Left kidney (tissue), 2 donors: ENCODE data around the gene MACF1. TPM values are rescaled to one million over a fixed set of nuclear protein-coding genes. Genes with fewer than 3 reads are reported as not detected.

Experiments used
- DNase-seq: peaks from one replicate; pipeline ENCODE4 v3.0.0-alpha.2; 2013
- polyA plus RNA-seq: library from polyadenylated mRNA; unstranded; fragments of 120-200 nt; gene quantifications from one replicate; pipeline ENCODE4 v1.2.1, GENCODE V29; 2013; ENCODE audit not compliant: insufficient read length

Gene MACF1
- polyA plus RNA-seq, 1 donor = 327 TPM

DNA sequence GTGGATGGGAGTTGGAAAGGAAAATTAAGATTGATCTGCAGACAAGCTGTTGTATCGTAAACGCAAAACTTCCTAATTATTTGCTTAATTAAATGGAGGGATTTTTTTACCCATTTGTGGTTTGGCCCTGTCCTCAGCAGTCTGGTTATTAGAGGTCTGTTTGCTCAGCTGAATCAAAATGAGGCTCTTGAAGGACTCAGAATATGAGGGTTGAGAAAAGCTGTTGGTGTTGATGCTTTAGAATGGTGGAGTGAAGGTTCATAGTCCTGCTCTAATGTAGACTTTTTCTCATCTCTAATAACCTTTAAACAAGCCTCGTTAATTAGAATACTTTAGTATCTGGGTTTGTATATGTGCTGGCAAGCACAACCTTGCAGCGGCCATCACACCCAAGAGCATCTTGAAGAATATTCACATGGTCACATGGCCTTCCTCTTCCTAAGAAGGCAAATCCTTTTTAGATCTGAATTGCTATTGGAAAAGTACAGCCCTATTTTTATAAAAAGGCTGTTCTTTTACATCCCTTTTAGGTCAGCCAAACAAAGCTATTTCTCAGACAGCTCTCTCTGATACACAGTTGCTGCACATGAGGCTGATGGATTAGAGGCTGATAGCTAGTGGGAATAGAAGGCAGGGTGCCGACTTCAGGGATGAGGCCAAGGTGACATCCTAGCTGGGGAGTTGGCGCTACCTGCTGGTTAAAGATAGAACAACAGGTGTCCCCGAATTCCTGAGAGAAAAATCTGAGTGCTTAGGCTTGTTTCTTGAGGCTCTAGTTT is 53.8 kb downstream of the MACF1 start:
- peak; percentile 68 for DNase-seq

DNA sequence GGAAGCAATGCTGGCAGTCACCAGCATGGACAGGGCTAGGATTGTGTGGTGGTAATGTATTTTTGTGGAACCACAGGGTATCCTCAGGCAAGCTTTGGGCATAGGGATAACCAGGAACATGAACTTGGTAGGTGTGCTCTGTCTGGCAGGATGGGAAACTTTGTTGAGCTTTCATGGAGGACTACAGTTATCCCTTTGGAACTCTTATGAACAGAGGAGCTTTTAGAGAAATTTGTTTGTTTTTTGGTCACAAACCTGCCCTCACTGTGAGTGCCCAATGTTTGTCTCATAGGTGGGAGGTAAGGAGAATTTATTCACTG is 54.4 kb downstream of the MACF1 start:
- DNase-seq = no peak

DNA sequence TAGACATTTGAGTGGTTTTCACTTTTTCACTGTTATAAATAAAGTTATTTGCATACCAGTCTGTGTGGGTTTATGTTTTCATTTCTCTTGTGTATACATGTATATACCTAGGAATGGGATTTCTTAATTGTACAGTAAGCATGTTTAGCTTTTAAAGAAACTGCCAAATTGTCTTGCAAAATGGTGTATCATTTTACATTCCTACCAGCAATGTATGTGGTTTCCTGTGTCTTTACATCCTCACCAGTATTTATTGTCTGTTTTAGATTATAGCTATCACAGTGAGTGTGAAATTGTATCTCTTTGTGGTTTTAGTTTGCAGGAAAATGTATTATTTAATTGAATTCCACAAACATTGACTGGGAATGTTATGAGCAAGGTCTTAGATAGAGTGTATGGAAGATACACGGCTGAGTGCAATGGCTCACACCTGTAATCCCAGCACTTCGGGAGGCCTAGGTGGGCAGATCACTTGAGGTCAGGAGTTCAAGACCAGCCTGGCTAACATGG is 57.3 kb downstream of the MACF1 start:
- no peak for DNase-seq

DNA sequence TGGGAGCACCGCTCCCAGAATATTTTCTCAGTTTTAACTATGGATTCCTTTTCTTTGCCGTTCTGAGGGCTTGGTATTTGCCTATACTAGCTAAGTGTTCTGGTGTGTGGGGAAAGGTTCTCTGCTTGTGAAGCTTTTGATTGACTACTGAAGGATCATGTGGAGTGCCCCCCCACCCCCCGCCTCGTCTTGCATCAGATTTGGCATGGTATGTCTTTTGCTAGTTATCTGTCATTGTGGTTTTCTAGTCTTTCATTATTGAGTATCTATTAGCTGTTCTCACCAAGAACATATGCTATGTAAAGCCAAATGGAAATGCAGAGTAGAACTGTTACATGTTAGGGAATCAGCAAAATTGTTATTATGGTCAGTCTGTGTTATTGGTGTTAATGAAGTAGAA is 58.3 kb downstream of the MACF1 start:
- no peak for DNase-seq

DNA sequence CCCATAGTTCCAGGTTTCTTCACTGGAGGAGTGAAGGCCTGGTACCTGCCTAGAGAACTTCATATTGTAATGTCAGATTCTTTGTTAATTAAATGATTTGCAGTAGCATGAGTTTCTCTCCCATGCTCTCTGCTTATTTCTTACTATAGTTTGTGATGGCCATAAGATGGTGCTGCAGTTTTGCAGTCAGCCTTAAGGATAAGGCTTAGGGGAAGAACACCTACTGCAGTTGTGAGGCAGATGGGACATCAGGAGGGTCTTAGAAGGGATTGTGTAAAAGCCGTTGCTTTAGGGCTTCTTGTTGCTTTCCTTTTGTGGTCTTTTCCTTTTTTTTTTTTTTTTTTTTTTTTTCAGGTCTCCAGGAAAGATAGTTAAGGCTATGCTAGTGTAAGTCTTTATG is 61.8 kb downstream of the MACF1 start:
- no peak for DNase-seq

DNA sequence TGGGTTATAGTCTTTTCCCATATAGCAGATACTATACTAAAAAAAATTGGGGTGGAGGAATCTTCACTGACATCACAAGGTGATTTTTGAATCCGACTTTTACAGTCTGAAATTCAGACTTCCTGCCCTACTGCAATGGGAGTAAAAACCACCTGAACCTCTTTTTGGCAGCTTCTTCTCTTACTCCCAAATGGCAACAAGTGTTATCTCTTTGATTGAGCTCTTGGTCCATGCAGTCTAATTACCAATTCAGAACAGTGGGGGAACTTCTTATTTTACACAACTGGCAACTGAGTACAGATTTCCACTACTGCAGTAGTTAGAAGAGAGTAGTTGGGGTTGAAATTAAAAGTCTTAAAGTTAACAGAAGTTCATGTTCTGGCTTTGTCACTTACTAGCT is 62.3 kb downstream of the MACF1 start:
- no peak for DNase-seq

DNA sequence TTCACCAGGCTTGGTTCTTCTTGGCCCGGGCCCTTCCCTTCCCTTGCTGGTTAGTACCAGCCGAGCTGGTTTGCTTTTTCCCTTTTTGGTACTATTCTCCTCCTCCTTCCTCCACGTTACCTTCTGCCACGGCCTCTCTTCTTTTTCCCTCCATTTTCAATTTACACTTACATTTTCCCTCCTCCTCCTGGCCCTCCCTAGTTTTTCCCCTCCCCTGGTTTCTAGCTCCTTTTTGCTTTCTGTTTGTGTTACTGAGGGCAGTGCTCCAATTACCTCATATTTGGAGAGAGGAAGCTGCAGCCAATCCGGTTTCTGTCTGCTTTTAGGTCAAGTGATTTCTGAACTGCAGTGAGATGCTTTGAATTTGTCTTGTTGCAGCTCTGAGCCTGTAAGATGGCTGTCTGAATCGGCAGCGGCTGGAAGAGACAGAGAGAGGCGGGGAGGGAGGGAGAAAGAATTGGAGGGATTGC is 63.7 kb downstream of the MACF1 start:
- peak; percentile 71 for DNase-seq

DNA sequence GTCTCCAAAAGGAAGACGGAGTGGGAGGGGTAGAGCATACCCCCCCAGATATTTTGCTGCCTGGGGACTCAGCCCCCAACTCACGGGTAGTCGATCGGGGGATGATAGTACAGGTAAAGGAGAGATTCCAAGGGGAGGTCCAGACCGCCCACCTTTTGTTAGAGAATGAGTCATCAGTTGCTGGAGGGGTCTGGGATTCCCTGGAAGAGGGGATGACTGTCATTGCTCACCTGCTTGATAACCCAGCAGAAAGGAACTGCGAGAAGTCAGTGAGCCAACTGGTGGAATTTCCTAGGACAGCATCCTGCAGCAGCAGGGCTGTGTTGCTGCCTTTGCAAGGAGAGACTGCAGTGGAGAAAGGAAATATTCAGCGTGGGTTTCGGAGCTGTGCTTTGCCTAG is 64.4 kb downstream of the MACF1 start:
- DNase-seq = no peak

DNA sequence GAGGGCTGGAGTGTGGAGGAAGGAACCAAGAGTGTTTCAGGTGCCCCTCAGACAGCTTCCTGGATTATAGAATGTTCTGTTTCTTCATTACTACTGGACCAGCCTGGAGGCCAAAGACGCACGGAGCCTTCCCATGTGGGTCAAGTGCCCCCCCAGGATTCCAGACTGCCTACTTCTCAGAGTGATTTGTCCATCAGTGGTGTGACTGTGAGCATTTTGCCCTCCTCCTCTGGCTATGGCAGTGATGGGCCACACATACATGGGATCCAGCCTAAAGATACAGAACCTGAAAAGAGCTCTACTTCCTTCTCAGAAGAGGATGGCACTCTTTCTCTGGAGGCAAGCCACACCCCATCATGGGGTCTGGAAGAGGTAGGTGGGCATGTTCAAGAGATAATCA is 64.9 kb downstream of the MACF1 start:
- no peak for DNase-seq

DNA sequence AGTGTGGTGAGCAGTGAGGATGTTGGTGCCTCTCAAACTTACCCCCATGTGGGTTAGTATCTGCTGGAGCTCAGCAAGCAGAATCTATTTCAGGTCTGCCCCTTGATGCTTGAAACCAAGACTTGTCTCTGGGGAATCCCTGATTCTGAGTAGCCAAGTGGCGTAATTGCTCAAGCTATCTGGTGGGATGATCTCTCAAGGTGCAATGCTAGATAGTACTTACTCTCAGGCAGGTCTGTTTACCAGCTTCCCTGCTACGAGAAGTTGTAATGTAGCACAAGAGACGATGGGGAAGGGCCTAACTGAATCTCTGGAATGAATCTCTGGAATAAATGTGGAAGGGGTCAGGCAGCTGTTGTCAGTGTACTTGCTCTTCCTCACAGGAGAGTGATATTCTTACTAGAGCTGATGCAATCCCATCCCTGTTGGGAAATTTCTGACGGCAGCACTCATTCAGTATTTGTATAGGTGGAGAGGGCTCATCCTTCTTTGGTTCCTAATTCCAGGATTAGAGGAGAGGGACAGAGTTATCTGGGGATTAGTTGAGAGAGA is 65.4 kb downstream of the MACF1 start:
- no peak for DNase-seq

DNA sequence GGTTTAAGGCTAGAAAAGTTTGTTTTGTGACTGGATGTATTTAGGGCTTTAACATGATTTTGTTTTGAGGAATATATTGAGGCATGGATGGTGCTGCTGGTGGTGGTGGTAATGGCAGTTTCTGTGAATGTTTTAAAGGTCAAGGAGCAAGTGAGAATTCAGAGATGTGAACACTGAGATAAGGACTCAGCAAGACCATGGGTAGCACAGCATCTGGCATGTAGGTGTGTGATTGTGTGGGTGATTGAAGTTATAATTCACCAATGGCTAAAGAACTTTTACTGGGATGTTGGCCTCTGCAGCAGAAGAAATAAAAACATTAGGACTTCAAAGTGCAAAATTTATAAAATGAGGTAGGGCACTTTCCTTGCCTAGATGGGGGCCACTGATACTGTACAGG is 65.9 kb downstream of the MACF1 start:
- no peak for DNase-seq

DNA sequence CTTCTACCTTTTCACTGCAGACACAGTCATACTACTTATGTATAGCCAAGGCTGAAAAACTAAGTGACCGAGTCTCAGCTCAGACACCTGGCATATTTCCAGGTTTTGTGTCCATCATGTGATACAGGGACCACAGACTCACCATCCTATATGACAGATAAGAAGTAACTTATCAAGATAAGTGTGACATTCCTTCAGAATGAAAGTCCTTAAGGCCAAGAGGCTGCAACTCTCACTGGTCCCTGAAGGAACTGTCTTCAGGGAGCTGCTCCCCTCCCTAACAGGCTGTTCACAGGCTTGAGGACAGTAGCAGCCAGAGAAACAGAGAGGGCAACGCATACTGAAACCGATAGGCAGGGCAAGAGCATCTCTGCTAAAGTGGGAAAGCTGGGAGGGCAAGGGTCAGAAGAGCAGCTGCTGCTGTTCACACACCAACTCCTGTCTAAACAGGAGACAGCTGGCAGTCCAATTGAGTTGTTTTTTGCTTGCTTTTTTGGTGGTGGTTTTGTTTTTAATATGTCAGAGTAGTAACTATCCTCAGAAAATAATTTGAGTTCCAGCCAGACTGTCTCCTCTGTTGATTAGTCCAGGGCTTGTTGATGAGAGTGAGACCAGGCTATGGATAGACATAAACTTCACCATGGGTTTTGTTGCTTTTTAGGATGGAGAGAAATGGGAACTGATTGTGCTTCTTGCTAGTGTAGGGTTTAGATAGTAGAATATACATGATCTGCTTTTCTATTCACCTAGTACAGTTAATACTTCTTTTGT is 67.7 kb downstream of the MACF1 start:
- peak; percentile 53 for DNase-seq

DNA sequence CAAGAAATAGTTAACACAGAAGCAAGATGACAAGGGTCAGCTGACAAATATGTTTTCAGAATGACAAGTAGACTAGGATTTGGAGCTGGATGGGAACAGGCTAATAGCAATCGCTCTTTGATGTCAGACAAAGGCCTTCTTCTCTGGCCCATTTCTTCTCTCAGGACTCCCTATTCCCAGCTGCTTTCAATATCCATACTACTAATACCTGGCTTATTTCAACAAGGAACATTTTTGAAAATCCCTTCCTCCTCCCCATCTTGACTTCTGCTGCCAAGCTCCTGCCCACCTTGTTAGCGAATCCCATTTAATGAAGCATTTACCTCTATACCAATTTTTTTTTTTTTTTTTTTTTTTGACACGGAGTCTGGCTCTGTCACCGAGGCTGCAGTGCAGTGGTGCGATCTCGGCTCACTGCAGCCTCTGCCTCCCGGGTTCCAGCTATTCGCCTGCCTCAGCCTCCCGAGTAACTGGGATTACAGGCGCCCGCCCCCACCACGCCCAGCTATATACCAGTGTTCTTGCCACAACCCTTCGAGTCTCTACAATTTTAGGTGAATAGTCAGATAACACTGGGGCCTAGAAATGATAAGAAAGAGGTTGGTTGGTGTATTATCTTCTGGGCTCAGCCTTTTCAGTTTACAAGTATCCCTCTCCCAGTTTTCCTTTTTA is 68.4 kb downstream of the MACF1 start:
- DNase-seq = no peak

DNA sequence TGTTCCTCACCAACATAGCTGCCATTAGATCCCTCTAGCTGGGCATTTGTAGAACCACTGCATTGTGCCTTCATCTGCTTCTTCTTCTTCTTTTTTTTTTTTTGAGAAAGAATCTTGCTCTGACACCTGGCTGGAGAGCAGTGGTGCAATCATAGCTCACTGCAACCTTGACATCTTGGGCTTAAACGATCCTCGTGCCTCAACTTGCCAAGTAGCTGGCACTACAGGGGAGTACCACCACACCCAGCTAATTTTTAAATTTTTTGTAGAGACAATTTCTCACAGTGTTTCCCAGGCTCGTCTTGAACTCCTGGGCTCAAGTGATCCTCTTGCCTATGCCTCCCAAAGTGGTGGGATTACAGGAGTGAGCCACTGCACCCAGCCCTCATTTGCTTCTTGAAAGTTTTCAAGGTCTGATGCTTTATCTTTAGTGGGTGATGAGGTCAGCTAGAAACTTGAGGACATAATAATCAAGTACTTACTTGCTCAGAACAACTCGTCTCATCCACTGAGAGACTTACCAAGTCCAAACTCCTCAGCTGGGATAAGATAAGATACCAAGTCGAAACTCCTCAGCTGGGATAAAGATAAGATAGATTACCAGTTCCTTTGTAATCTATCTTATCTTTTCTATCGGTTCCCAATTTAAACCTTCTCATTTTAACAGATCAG is 71.5 kb downstream of the MACF1 start:
- DNase-seq = no peak

DNA sequence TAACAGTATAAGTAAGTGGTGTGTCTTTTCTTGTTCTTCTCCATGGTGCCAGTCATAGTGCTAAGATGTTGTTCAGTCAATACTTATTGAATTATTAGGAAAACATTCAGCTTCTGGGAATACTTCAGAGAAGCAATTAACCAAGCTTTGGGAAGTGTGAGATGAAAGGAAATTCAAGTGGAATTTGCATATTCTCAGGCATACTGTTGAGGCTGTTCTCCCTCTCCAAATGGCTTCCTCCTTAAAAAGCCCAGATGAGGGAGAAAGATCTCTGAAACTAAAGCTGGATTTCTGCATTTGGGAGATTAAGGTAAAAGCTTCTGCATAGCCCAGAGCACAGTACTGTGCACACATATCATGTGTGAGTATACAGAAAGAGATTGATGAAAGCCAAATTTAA is 73.4 kb downstream of the MACF1 start:
- DNase-seq = no peak

DNA sequence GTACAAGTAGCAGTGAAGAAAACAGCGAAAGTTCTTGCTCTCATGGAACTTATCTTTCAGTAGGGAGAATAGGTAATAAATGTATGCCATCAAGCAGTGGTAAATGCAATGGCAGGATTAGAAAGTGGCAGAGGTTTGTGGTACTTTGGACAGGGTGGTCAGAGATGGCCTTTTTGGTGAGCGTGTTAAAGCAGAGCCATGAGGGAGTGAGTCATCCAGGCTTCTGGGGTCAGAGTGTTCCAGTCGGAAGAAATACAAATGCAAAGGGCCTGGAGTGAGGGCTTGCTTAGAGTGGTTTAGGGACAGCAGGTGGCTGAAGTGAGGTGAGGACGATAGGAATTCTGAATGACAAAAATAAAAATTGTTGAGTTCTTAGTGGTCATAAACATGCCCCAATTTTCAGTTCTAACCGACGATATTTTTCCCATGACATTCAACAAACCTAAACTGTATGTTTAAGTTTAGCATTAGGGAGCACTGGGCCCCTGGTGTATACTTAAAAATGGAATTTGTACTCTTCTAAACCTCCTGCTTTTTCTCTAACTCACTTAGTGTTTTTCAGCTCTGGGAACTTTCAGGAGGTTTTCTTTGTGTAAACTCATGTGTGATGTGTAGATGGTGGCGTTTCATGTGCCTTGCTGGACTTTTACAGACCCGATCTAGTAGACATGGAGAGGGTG is 78.2 kb downstream of the MACF1 start:
- no peak for DNase-seq

DNA sequence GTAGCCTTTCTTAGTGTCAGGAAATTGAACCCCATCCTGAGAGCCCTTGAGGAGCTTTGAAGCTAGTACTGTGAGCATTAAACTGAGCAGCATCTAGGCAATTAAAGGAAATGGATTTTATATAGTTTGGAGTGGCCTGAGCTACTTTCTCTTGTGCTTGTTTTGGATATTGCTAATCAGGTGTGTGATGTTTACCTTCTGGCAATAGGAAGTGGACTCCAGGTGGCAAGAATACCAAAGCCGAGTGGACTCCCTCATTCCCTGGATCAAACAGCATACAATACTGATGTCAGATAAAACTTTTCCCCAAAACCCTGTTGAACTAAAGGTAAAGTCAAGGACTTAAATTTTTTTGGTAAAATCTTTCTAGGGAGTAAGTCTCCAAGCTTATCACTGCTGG is 79.4 kb downstream of the MACF1 start:
- no peak for DNase-seq

DNA sequence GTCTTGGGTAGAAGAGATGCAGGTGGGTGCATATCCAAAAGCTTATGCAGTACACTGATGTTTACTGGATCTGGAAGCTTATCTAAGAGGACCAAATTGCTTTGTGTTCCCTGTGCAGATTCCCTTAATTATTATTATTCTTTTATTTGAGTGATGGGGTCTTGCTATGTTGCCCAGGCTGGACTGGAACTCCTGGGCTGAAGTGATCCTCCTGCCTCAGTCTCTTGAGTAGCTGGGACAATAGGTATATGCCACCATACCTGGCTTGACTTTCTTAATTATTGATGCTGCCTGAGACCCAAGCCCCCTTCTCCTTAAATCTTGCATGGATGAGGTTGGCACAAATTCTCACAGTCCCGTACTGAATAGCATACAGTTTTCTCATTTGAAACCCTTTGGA is 83.0 kb downstream of the MACF1 start:
- DNase-seq = no peak

DNA sequence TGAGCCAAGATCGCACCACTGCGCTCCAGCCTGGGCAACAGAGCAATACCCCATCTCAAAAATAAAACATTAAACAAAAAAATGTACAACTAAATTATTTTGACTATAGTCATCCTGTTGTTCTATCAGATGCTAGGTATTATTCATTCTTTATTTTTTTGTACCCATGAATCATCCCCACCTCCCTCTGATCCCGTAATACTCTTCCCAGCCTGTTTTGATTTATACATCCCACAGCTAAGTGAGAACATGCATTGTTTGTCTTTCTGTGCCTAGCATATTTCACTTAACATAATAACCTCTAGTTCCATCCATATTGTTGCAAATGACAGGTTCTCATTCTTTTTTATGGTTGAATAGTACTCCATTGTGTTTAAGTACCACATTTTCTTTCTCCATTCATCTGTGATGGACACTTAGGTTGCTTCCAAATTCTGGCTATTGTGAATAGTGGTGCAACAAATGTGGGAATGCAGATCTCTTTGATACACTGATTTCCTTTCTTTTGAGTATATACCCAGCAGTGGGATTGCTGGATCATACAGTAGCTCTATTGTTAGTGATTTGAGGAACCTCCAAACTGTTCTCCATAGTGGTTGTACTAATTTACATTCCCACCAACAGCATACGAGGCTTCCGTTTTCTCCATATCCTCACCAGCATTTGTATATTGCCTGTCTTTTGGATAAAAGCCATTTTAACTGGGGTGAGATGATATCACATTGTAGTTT is 84.4 kb downstream of the MACF1 start:
- no peak for DNase-seq

DNA sequence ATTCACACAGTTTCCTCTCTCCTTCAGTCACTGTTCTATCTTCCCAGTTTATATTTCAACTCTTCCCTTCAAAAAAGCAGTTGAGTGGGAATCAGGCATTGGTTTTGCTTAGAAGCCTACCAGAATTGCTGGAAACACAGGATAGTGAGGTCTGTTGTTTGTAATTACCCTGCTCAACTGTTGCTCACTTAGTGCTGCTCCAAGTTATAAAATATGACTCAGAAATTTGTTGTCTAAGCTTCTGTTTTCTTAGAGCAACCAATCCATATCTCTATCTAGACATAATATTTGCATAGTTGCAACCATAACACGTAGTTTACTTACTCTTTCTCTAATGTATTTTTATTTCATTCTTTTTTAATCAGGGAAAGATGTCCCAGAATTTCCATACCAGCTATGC is 87.9 kb downstream of the MACF1 start:
- DNase-seq = no peak
